Loucy (cell line): Measurements from ENCODE around the gene GDF9.
"Not testable (repeated sequence)": the region's sequence is repeated elsewhere in the genome, so short reads cannot be mapped to it uniquely, and the experiment has no call there.

Experiments used
- H2AFZ ChIP-seq: fragments of 200-600 bp; sonication (generic); 2 replicates; pipeline ENCODE4 v1.6.0; 2016; ENCODE audit warnings: antibody characterized with exemption, mild to moderate bottlenecking, low read length, moderate library complexity
- H3F3A ChIP-seq: fragments of 200-600 bp; 2 replicates; pipeline ENCODE4 v1.6.0; 2016; ENCODE audit warnings: antibody characterized with exemption, low read depth, mild to moderate bottlenecking
- H3K27me3 ChIP-seq: fragments of 200-600 bp; sonication (generic); 2 replicates; pipeline ENCODE4 v1.6.1; 2014; ENCODE audit warnings: low read length, mild to moderate bottlenecking; ENCODE audit not compliant: insufficient read depth, poor library complexity, severe bottlenecking
- H3K36me3 ChIP-seq: fragments of 200-600 bp; sonication (generic); 2 replicates; pipeline ENCODE4 v1.6.1; 2016; ENCODE audit warnings: low read length; ENCODE audit not compliant: insufficient read depth
- H3K4me1 ChIP-seq: fragments of 200-600 bp; sonication (generic); 2 replicates; pipeline ENCODE4 v1.5.1; 2014; ENCODE audit warnings: low read length, mild to moderate bottlenecking; ENCODE audit not compliant: insufficient read depth, poor library complexity, severe bottlenecking
- H3K4me2 ChIP-seq: fragments of 200-600 bp; sonication (generic); 2 replicates; pipeline ENCODE4 v1.6.0; 2014; ENCODE audit warnings: antibody characterized with exemption, low read length, low read depth, mild to moderate bottlenecking; ENCODE audit not compliant: poor library complexity, severe bottlenecking
- H3K4me3 ChIP-seq: fragments of 200-600 bp; sonication (generic); 2 replicates; pipeline ENCODE4 v1.5.1; 2014; ENCODE audit warnings: low read length, mild to moderate bottlenecking, mixed read lengths; ENCODE audit not compliant: poor library complexity, severe bottlenecking
- H3K79me2 ChIP-seq: fragments of 200-600 bp; sonication (generic); 2 replicates; pipeline ENCODE4 v1.6.1; 2014; ENCODE audit warnings: low read length; ENCODE audit not compliant: insufficient read depth
- H3K9ac ChIP-seq: fragments of 200-600 bp; sonication (generic); 2 replicates; pipeline ENCODE4 v1.6.0; 2014; ENCODE audit warnings: mild to moderate bottlenecking, low read depth, low read length, moderate library complexity; ENCODE audit not compliant: poor library complexity, severe bottlenecking
- H3K9me2 ChIP-seq: fragments of 200-600 bp; sonication (generic); replicated peaks from 2 replicates; pipeline ENCODE4 v1.6.1; 2016; ENCODE audit warnings: low read depth, low read length, mixed read lengths
- H3K9me3 ChIP-seq: fragments of 200-600 bp; sonication (generic); 2 replicates; pipeline ENCODE4 v1.6.1; 2014; ENCODE audit warnings: mild to moderate bottlenecking, antibody characterized with exemption, low read length, low read depth; ENCODE audit not compliant: insufficient read depth
- H4K20me1 ChIP-seq: fragments of 200-600 bp; sonication (generic); 2 replicates; pipeline ENCODE4 v1.6.0; 2014; ENCODE audit warnings: antibody characterized with exemption, low read length, mild to moderate bottlenecking; ENCODE audit not compliant: insufficient read depth, poor library complexity, severe bottlenecking
- EZH2phosphoT487 ChIP-seq: fragments of 200-600 bp; IDR thresholded peaks from 2 replicates; pipeline ENCODE4 v1.6.1; 2018; ENCODE audit warnings: antibody characterized with exemption, mild to moderate bottlenecking, moderate library complexity, borderline replicate concordance
- TF ChIP-seq, protein P1 (sequence below): fragments of 200-600 bp; sonication (generic); conservative IDR thresholded peaks from 2 replicates; pipeline ENCODE4 v1.5.1; 2014; ENCODE audit warnings: mild to moderate bottlenecking, antibody characterized with exemption, low read length

GDF9 gene

DNA sequence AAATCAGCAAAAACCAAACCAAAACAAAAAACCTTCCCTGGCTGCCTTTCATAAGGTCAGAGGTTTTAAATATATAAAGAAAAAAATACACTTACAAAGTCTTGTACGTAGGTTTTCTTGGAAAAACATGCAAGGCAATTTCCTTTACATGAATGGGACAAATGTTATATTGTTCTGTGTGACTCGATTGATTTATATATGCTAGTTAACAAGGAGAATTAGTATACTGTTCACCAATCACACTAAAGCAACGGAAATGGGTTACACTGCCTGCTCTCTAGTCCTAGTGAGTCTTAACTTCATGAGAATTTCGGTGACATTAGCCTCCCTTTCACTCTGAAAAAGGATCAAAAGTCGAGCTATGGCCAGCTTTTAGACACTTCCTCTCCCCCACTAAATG is 5.5 kb downstream of the GDF9 start:
- H3K36me3 ChIP-seq: no peaks in the 10 kb centered on the region
- no peak for TF ChIP-seq EZH2phosphoT487
- TF ChIP-seq, protein P1, sequence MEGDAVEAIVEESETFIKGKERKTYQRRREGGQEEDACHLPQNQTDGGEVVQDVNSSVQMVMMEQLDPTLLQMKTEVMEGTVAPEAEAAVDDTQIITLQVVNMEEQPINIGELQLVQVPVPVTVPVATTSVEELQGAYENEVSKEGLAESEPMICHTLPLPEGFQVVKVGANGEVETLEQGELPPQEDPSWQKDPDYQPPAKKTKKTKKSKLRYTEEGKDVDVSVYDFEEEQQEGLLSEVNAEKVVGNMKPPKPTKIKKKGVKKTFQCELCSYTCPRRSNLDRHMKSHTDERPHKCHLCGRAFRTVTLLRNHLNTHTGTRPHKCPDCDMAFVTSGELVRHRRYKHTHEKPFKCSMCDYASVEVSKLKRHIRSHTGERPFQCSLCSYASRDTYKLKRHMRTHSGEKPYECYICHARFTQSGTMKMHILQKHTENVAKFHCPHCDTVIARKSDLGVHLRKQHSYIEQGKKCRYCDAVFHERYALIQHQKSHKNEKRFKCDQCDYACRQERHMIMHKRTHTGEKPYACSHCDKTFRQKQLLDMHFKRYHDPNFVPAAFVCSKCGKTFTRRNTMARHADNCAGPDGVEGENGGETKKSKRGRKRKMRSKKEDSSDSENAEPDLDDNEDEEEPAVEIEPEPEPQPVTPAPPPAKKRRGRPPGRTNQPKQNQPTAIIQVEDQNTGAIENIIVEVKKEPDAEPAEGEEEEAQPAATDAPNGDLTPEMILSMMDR: no peak

DNA sequence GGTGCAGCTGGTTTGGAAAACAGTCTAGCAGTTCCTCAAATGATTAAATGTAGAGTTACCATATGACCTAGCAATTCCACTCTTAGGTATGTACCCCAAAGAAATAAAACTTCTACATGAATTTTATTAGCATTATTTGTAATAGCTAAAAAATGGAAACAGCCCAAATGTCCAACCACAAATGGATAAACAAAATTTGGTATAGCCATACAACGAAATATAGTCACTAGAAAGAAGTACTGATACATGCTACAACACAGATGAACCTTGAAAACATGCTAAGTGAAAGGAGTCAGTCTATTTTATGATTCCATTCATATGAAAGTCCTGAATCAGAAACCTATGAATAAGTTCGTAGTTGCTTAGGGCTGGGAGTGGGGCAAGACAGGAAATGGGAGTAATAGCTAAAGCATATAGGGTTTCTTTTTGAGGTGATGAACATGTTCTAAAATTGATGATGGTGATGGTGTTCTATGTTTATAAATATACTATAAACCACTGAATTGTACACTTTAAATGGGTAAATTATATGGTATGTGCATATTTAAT is 6.3 kb downstream of the GDF9 start:
- Histone ChIP-seq H3K9me3 (no peaks in the 10 kb centered on the region), H3K4me3 (no peak overlapping the region), H3K36me3 (no peaks in the 10 kb centered on the region), H3K9ac (no peak overlapping the region), H3K9me2 (no peaks in the 10 kb centered on the region), H3F3A (no peaks in the 10 kb centered on the region), H3K79me2 (no peaks in the 10 kb centered on the region), H3K4me2 (no peak overlapping the region), H3K27me3 (no peaks in the 10 kb centered on the region), H4K20me1 (no peaks in the 10 kb centered on the region), H3K4me1 (no peaks in the 10 kb centered on the region), H2AFZ (no peak overlapping the region)
- TF ChIP-seq EZH2phosphoT487: no peak
- TF ChIP-seq, protein P1: no peak

More for the DNA sequence above, 5.5 kb downstream of the GDF9 start:
- Histone ChIP-seq H3K4me2 (no peak overlapping the region), H3K4me1 (no peaks in the 10 kb centered on the region), H2AFZ (no peak overlapping the region), H3K79me2 (0 out of 2 replicates have a peak, but pooled peaks cover 1% of the 10 kb centered on the region), H4K20me1 (no peaks in the 10 kb centered on the region), H3K27me3 (no peaks in the 10 kb centered on the region), H3K9ac (no peak overlapping the region), H3K9me3 (no peaks in the 10 kb centered on the region), H3K9me2 (no peaks in the 10 kb centered on the region), H3F3A (no peaks in the 10 kb centered on the region), H3K4me3 (no peak overlapping the region)

DNA sequence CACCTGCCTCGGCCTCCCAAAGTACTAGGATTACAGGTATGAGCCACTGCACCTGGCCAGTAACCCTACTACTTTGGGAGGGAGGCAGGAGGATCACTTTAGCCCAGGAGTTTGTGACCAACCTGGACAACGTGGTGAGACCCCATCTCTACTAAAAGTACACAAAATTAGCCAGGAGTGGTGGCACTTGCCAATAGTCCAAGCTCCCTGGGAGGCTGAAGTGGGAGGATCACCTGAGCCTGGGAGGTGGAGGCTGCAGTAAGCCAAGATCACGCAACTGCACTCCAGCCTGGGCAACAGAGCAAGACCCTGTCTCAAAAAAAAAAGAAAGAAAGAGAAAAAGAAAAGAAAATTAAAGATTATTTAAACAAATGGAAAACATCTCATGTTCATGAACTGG is 10.3 kb downstream of the GDF9 start:
- Histone ChIP-seq H3K79me2 (no peaks in the 10 kb centered on the region), H3K36me3 (no peaks in the 10 kb centered on the region), H3K27me3 (no peaks in the 10 kb centered on the region), H3F3A (no peaks in the 10 kb centered on the region), H3K9ac (no peak overlapping the region), H3K9me2 (no peaks in the 10 kb centered on the region), H4K20me1 (no peaks in the 10 kb centered on the region), H2AFZ (no peak overlapping the region), H3K4me2 (no peak overlapping the region), H3K4me1 (peaks cover 6% of the 10 kb centered on the region), H3K4me3 (no peak overlapping the region), H3K9me3 (no peaks in the 10 kb centered on the region)
- TF ChIP-seq EZH2phosphoT487: no peak
- TF ChIP-seq, protein P1: no peak

DNA sequence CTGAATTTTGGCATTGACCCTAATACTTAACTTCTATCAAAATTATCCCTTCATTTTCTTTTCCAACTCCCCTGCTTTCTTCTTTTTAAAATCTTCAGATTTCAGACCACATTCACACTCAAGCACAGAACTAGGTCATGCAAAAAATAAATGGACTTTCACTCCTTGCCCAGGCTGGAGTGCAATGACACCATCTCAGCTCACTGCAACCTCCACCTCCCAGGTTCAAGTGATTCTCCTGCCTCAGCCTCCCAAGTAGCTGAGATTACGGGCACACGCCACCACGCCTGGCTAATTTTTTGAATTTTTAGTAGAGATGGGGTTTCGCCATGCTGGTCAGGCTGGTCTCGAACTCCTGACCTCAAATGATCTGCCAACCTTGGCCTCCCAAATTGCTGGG is 11.3 kb downstream of the GDF9 start:
- not testable (repeated sequence) for H3K79me2 ChIP-seq, H3K27me3 ChIP-seq, H3F3A ChIP-seq, H3K4me2 ChIP-seq, H4K20me1 ChIP-seq, H3K9me2 ChIP-seq, H3K36me3 ChIP-seq, H3K4me3 ChIP-seq, H3K4me1 ChIP-seq, H3K9me3 ChIP-seq, H2AFZ ChIP-seq, H3K9ac ChIP-seq
